MCF 10A (cell line): Measurements from ENCODE around the gene SUGCT. TPM values are rescaled to one million over a fixed set of nuclear protein-coding genes. Genes with fewer than 3 reads are reported as not detected.

Source experiments
- BruUV-seq: library from RNA; stranded (reverse); fragments of 400-500 nt; replicated peaks from 2 replicates; lab custom pipeline; 2021; lab: Mats Ljungman, UMichigan
- CTCF ChIA-PET: fragments of 300-600 bp; sonication (Branson Sonifier 250); formaldehyde crosslinking; extraction: SDS; loops from one replicate; lab custom pipeline; 2021; ENCODE audit warnings: antibody characterized with exemption, inconsistent platforms; lab: Yijun Ruan, JAX
- POLR2A ChIA-PET: fragments of 300-600, 350-650 bp; sonication (Branson Sonifier 250); formaldehyde crosslinking; extraction: SDS; loops from one replicate; lab custom pipeline; 2020; ENCODE audit warnings: antibody characterized with exemption, inconsistent platforms; lab: Yijun Ruan, JAX
- DNase-seq: peaks from one replicate; pipeline ENCODE4 v3.0.0-alpha.2; 2018; ENCODE audit not compliant: unreplicated experiment
- H3K27ac Mint-ChIP-seq: one replicate; pipeline ENCODE4 v1.8.0; 2022; ENCODE audit warnings: mild to moderate bottlenecking, low read depth, mixed read lengths; ENCODE audit not compliant: unreplicated experiment
- H3K27me3 Mint-ChIP-seq: one replicate; pipeline ENCODE4 v1.8.0; 2022; ENCODE audit warnings: mixed read lengths; ENCODE audit not compliant: insufficient read depth, unreplicated experiment
- H3K36me3 Mint-ChIP-seq: one replicate; pipeline ENCODE4 v1.8.0; 2022; ENCODE audit warnings: mild to moderate bottlenecking, moderate library complexity, mixed read lengths; ENCODE audit not compliant: insufficient read depth, unreplicated experiment
- H3K4me1 Mint-ChIP-seq: one replicate; pipeline ENCODE4 v1.8.0; 2022; ENCODE audit warnings: mixed read lengths; ENCODE audit not compliant: insufficient read depth, unreplicated experiment
- H3K4me3 Mint-ChIP-seq: one replicate; pipeline ENCODE4 v1.8.0; 2022; ENCODE audit warnings: mild to moderate bottlenecking, moderate library complexity, mixed read lengths; ENCODE audit not compliant: unreplicated experiment
- H3K9me3 Mint-ChIP-seq: one replicate; pipeline ENCODE4 v1.8.0; 2022; ENCODE audit warnings: mixed read lengths; ENCODE audit not compliant: unreplicated experiment
- intact Hi-C: fragments of 100-400 bp; cut with micrococcal nuclease; formaldehyde crosslinking; loops from 2 replicates; pipeline ENCODE4 v1.14.1; 2022
- total RNA-seq: library from RNA; stranded (reverse); gene quantifications from 2 replicates; pipeline ENCODE4 v1.2.3, GENCODE V29; 2022
- TF ChIP-seq, protein P1 (sequence below): fragments of 200-600 bp; IDR thresholded peaks from one replicate; pipeline ENCODE4 v1.8.0; 2022; ENCODE audit warnings: antibody characterized with exemption, mild to moderate bottlenecking; ENCODE audit not compliant: unreplicated experiment

The SUGCT gene
- total RNA-seq, 1 experiment from 2014 or later, result 25.4 TPM

DNA sequence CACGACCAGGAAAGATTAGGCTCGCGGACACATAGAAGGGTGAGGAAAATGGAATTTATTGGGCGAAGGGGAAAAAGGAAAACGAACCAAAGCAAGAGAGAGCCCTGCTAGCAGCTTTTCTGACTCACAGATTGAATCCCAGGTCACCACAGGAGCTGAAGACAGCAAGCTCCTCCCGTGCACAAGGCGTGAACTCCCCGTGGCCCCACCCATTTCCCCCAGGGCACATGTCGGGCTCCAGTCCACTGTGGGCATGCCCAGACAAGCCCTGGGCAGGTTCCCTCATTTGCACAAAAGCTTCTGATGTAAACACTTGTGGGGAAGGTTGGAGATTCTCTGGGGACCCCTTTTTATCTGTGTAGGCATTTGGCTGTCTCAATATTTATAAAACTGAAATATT, 582.4 kb downstream of the SUGCT start:
- intact Hi-C loops, result no loop called here
- H3K27ac Mint-ChIP-seq, result peak overlapping the region; percentile 95
- no peaks in the 10 kb centered on the region for H3K36me3 Mint-ChIP-seq
- H3K4me3 Mint-ChIP-seq, result peak overlapping the region; percentile 32
- ChIA-PET POLR2A (interaction anchor here (0.7 to 1.2 kb wide), 4 partner anchors 12 to 429 kb away, joined by 3 to 4 read pairs (median 3); no protein-coding TSS in a partner anchor), CTCF (interaction anchor here (0.6 to 0.7 kb wide), 4 partner anchors 83 to 1644 kb away, joined by 3 to 4 read pairs (median 3); no protein-coding TSS in a partner anchor)
- H3K9me3 Mint-ChIP-seq, result no peaks in the 10 kb centered on the region
- no peaks in the 10 kb centered on the region for H3K27me3 Mint-ChIP-seq
- BruUV-seq, result no TSS peak
- TF ChIP-seq, protein P1, sequence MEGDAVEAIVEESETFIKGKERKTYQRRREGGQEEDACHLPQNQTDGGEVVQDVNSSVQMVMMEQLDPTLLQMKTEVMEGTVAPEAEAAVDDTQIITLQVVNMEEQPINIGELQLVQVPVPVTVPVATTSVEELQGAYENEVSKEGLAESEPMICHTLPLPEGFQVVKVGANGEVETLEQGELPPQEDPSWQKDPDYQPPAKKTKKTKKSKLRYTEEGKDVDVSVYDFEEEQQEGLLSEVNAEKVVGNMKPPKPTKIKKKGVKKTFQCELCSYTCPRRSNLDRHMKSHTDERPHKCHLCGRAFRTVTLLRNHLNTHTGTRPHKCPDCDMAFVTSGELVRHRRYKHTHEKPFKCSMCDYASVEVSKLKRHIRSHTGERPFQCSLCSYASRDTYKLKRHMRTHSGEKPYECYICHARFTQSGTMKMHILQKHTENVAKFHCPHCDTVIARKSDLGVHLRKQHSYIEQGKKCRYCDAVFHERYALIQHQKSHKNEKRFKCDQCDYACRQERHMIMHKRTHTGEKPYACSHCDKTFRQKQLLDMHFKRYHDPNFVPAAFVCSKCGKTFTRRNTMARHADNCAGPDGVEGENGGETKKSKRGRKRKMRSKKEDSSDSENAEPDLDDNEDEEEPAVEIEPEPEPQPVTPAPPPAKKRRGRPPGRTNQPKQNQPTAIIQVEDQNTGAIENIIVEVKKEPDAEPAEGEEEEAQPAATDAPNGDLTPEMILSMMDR, result no peak
- H3K4me1 Mint-ChIP-seq, result peaks cover 32% of the 10 kb centered on the region
- peak; percentile 94 for DNase-seq

DNA sequence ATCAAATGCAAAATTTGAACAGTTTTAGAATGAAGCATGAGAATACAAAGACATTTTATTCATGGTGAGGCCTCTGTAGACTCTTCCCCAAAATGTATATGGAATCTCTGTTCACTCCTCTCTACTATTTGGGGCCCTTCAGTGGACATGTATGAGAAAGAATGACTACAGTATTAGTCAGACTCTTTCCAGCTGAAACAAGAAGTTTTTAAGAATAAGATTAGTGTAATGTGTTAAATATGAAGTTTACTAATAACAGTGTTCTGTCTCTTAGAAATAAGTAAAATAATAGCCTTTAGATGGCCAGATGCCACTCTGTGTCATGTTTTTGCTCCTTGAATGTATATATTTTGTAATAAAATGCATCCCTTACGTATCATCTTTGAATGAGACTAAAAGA, 585.6 kb downstream of the SUGCT start:
- TF ChIP-seq, protein P1, result no peak
- Mint-ChIP-seq H3K4me1 (peaks cover 25% of the 10 kb centered on the region), H3K27ac (peak overlapping the region; percentile 61), H3K9me3 (no peaks in the 10 kb centered on the region), H3K36me3 (no peaks in the 10 kb centered on the region), H3K4me3 (no peak overlapping the region), H3K27me3 (no peaks in the 10 kb centered on the region)
- intact Hi-C loops, result no loop called here
- ChIA-PET POLR2A (no interaction called here), CTCF (no interaction called here)
- no peak for DNase-seq
- BruUV-seq, result no TSS peak

DNA sequence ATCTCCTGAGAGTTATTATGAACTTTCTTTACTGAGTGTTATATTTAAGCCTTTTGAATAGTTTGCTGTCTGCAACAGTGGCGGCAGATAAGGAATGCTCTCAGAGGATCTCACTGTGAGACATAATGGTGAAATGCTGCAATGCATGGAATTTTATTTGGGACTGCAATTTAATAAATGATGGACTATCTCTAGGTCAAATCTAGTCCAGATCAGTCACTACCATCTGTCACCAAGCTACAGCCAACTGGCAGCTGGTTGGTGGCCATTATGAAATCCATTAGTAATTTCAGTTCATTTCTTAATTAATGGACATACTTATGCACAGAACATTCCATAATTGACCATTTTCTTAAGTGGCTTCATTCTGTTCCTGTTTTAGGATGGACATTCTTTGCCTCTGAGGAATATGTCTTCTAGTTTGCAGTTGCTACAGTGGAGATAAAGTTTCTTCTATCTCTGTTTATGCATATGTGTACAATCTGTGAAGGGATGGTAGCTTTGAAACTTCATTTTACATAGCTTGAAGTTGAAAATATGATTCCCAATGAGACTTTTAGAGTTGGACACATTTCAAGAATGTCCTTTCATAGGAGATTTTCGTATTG, 586.6 kb downstream of the SUGCT start:
- H3K4me1 Mint-ChIP-seq, result peaks cover 18% of the 10 kb centered on the region
- H3K9me3 Mint-ChIP-seq, result no peaks in the 10 kb centered on the region
- CTCF ChIA-PET, result interaction anchor here (0.5 to 0.6 kb wide), 2 partner anchors 19 to 35 kb away, joined by 3 read pairs; no protein-coding TSS in a partner anchor
- no peak overlapping the region for H3K4me3 Mint-ChIP-seq
- BruUV-seq, result no TSS peak
- POLR2A ChIA-PET, result interaction anchor here (0.6 to 1.0 kb wide), 3 partner anchors 104 to 359 kb away, joined by 3 to 4 read pairs (median 3); no protein-coding TSS in a partner anchor
- no peaks in the 10 kb centered on the region for H3K27me3 Mint-ChIP-seq
- H3K27ac Mint-ChIP-seq, result no peak overlapping the region
- DNase-seq, result no peak
- intact Hi-C loops, result no loop called here
- TF ChIP-seq, protein P1, result no peak
- H3K36me3 Mint-ChIP-seq, result no peaks in the 10 kb centered on the region

DNA sequence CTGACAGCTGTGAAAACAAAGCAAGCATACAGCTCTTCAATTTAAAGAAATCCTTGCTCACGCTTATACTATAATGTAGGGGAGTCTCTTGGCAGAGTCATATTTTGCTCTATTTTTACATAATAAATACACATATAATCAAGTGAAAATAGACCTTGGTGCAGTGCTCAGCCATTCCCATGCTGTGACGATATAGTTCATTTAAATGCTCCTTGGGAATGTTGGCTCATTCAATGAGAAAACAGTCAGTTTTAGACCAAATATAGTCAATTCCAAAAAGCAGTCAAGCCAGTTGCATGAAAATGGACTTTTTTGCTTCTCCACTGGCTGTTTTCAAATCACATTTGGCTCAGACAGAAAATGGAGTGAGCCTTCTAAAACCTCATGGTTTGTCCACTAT, 587.4 kb downstream of the SUGCT start:
- POLR2A ChIA-PET, result interaction anchor here (0.6 to 1.0 kb wide), 2 partner anchors 104 to 360 kb away, joined by 3 read pairs; no protein-coding TSS in a partner anchor
- TF ChIP-seq, protein P1, result no peak
- intact Hi-C loops, result no loop called here
- no TSS peak for BruUV-seq
- no peak overlapping the region for H3K4me3 Mint-ChIP-seq
- CTCF ChIA-PET, result no interaction called here
- H3K9me3 Mint-ChIP-seq, result no peaks in the 10 kb centered on the region
- H3K27me3 Mint-ChIP-seq, result no peaks in the 10 kb centered on the region
- peaks cover 16% of the 10 kb centered on the region for H3K4me1 Mint-ChIP-seq
- no peak for DNase-seq
- no peak overlapping the region for H3K27ac Mint-ChIP-seq
- H3K36me3 Mint-ChIP-seq, result no peaks in the 10 kb centered on the region
